A673 (cell line): ENCODE measurements around the gene DEDD2. TPM values are rescaled to one million over a fixed set of nuclear protein-coding genes. Genes with fewer than 3 reads are reported as not detected.

Experiments
- BruUV-seq: library from RNA; stranded (reverse); fragments of 400-500 nt; replicated peaks from 2 replicates; lab custom pipeline; 2021; lab: Mats Ljungman, UMichigan
- CTCF ChIA-PET: fragments of 300-600 bp; sonication (Branson Sonifier 250); formaldehyde crosslinking; loops from one replicate; lab custom pipeline; 2022; ENCODE audit warnings: antibody characterized with exemption; lab: Charles Lee
- POLR2A ChIA-PET: fragments of 300-600 bp; sonication (Branson Sonifier 250); formaldehyde crosslinking; loops from one replicate; lab custom pipeline; 2022; ENCODE audit warnings: antibody characterized with exemption; ENCODE audit not compliant: low non-redundant PET; lab: Charles Lee
- DNase-seq: peaks from one replicate; pipeline ENCODE4 v3.0.0-alpha.2; 2015; ENCODE audit warnings: low spot score
- H3K27ac ChIP-seq: fragments of 200-600 bp; sonication (generic); 2 replicates; pipeline ENCODE4 v1.5.1; 2016; ENCODE audit warnings: mixed run types, low read depth, mild to moderate bottlenecking, mixed read lengths, antibody characterized with exemption, low read length; ENCODE audit not compliant: poor library complexity, severe bottlenecking
- H3K27me3 ChIP-seq: fragments of 200-600 bp; sonication (generic); replicated peaks from 2 replicates; pipeline ENCODE4 v1.6.1; 2017; ENCODE audit warnings: mixed run types, low read depth, mild to moderate bottlenecking, mixed read lengths, antibody characterized with exemption, low read length; ENCODE audit not compliant: insufficient read depth, poor library complexity
- H3K36me3 ChIP-seq: fragments of 200-600 bp; sonication (generic); 2 replicates; pipeline ENCODE4 v1.6.1; 2016; ENCODE audit warnings: mixed run types, mild to moderate bottlenecking, mixed read lengths, antibody characterized with exemption, low read length; ENCODE audit not compliant: insufficient read depth, poor library complexity, severe bottlenecking
- H3K4me1 ChIP-seq: fragments of 200-600 bp; sonication (generic); 2 replicates; pipeline ENCODE4 v1.6.1; 2017; ENCODE audit warnings: mixed run types, mild to moderate bottlenecking, mixed read lengths, antibody characterized with exemption, low read length; ENCODE audit not compliant: insufficient read depth, poor library complexity, severe bottlenecking
- H3K4me3 ChIP-seq: fragments of 200-600 bp; sonication (generic); 2 replicates; pipeline ENCODE4 v1.5.1; 2016; ENCODE audit warnings: low read depth, mixed run types, mild to moderate bottlenecking, mixed read lengths, low read length; ENCODE audit not compliant: poor library complexity, severe bottlenecking
- H3K9me3 ChIP-seq: fragments of 200-600 bp; sonication (generic); 2 replicates; pipeline ENCODE4 v1.6.1; 2016; ENCODE audit warnings: mixed run types, low read depth, mild to moderate bottlenecking, mixed read lengths, antibody characterized with exemption, low read length; ENCODE audit not compliant: poor library complexity, severe bottlenecking
- CTCF ChIP-seq: fragments of 300-800, 200-600 bp; sonication (generic); conservative IDR thresholded peaks from 2 replicates; pipeline ENCODE4 v1.5.1; 2017; ENCODE audit warnings: low read depth, mild to moderate bottlenecking, antibody characterized with exemption, low read length, moderate library complexity, mixed read lengths
- EZH2 ChIP-seq: fragments of 200-600 bp; sonication (generic); IDR thresholded peaks from 2 replicates; pipeline ENCODE4 v1.6.1; 2017; ENCODE audit warnings: borderline replicate concordance, low read depth, mild to moderate bottlenecking, mixed read lengths, antibody characterized with exemption, low read length; ENCODE audit not compliant: poor library complexity, severe bottlenecking
- intact Hi-C: fragments of 100-400 bp; cut with micrococcal nuclease; formaldehyde crosslinking; loops from one replicate; pipeline ENCODE4 v1.10.0; 2022; ENCODE audit not compliant: unreplicated experiment
- total RNA-seq: library from RNA; stranded (reverse); gene quantifications from 2 replicates; pipeline ENCODE4 v1.2.3, GENCODE V29; 2021

Gene DEDD2
- total RNA-seq, 1 experiment from 2014 or later, result 32.1 TPM

DNA sequence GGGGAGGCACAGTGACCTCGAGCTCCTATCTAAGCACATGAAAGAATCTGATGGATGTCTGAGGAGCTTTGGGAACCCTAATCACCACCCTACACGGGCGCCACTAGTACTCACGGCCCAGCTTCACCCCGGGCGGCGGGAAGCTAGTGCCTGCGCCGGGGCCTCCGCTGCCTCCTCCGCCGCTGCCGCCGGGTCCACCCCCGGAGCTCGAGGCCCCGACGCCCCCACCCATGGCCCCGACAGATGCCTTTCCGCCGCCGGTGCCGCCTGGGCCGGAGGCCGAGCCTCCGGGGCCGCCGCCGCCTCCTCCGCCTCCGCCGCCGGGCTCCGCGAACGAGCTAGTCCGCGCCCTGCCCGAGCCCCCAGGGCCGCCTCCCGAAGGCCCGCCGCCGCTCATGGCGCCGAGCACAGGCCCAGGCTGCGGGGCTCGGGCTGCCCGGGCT is 24.6 kb upstream of the DEDD2 start:
- ChIA-PET CTCF (no interaction called here), POLR2A (interaction anchor here (0.6 to 0.9 kb wide), 2 partner anchors 9 to 69 kb away, joined by 3 to 4 read pairs; no protein-coding TSS in a partner anchor)
- BruUV-seq, result no TSS peak
- no peak for DNase-seq
- Histone ChIP-seq H3K27me3 (no peaks in the 10 kb centered on the region), H3K27ac (peak overlapping the region; percentile 82), H3K36me3 (peaks cover 9% of the 10 kb centered on the region), H3K9me3 (no peaks in the 10 kb centered on the region), H3K4me3 (peak overlapping the region; percentile 72), H3K4me1 (peaks cover 22% of the 10 kb centered on the region)
- intact Hi-C loops, result no loop called here
- TF ChIP-seq EZH2, result no peak
- no peak for TF ChIP-seq CTCF

DNA sequence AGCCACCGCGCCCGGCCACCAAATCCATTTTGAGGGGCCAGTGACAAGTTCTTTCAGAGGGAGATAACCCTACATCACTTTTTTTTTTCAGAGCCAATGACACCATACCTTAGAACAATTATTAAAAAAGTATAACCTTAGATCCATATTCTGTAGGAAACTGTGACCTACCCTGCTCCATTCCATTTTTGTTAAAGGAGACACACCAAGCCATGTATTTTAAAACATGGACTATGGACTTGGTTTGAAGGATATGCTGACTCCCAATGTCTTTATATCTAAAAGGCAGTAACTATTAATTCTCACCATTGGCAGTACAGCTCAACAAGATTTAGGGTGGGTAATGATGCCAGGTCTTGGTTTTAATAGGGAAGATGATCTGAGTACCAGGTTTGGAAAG is 23.8 kb upstream of the DEDD2 start:
- BruUV-seq, result no TSS peak
- H3K4me3 ChIP-seq, result peak overlapping the region; percentile 72
- no peaks in the 10 kb centered on the region for H3K9me3 ChIP-seq
- ChIA-PET POLR2A (no interaction called here), CTCF (no interaction called here)
- DNase-seq, result no peak
- intact Hi-C loops, result no loop called here
- TF ChIP-seq CTCF, result no peak
- no peak for TF ChIP-seq EZH2
- H3K27ac ChIP-seq, result peak overlapping the region; percentile 82
- no peaks in the 10 kb centered on the region for H3K27me3 ChIP-seq
- peaks cover 16% of the 10 kb centered on the region for H3K36me3 ChIP-seq
- H3K4me1 ChIP-seq, result peaks cover 14% of the 10 kb centered on the region

DNA sequence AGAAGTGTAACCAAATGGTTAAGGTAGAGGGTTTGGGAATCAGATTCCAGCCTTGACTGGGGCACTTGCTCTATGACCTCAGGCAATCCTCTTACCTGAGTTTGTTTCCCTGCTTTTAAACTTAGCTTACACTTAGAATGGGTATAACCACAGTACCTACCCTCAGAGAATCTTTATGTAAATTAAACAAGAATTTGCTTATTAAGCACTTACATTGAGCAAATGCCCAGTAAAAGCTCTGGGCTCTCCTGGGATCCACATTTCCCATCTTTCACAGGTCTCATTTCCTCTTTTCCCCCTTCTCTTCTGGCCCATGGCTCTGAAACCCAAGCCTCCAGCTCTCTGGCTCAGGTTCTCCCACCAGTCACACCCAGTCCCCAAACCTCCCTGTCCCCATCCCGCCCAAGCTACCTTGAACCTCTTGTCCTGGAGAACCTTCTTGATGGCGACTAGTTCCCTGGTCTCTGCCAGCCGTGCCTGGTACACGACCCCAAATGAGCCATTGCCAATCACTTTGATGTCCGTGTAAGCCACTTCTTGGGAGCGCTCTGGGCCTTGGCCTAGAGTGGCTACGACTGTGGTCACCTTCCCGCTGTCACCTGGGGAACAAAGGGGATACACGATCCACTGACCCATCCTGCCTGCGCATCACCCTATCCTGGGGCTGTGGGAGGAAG is 22.2 kb upstream of the DEDD2 start:
- Histone ChIP-seq H3K9me3 (no peaks in the 10 kb centered on the region), H3K27me3 (no peaks in the 10 kb centered on the region), H3K4me3 (no peak overlapping the region), H3K36me3 (peaks cover 31% of the 10 kb centered on the region), H3K4me1 (peaks cover 13% of the 10 kb centered on the region), H3K27ac (peak overlapping the region; percentile 38)
- no peak for DNase-seq
- no peak for TF ChIP-seq CTCF
- intact Hi-C loops, result no loop called here
- ChIA-PET POLR2A (no interaction called here), CTCF (no interaction called here)
- no TSS peak for BruUV-seq
